ENCODE results near the gene PERM1. TPM values are rescaled to one million over a fixed set of nuclear protein-coding genes. Genes with fewer than 3 reads are reported as not detected.
"Not testable (repeated sequence)": the region's sequence is repeated elsewhere in the genome, so short reads cannot be mapped to it uniquely, and the experiment has no call there.

Gene PERM1
- total RNA-seq, 2 donors from 2014 or later = 0.80 to 3.9 TPM

- Histone ChIP-seq H3K27me3 (replicated peaks; ENCODE audit: insufficient read depth) (no peaks in the 10 kb centered on the region), H3K4me1 (replicated peaks) (peaks cover 4% of the 10 kb centered on the region), H3K36me3 (no peaks in the 10 kb centered on the region), H3K27ac (no peak overlapping the region), H3K4me3 (no peak overlapping the region), H3K9me3 (no peaks in the 10 kb centered on the region)
- 75% methylated on average over 23 of the region's 24 CpGs for WGBS
- intact Hi-C loops (cut with DNase I) = no loop called here
- DNase-seq (ENCODE audit: low spot score) = no peak
- TF ChIP-seq CTCF (IDR thresholded peaks at IDR 0.05) (no peak), POLR2A (IDR thresholded peaks at IDR 0.05) (no peak), POLR2AphosphoS5 (IDR thresholded peaks at IDR 0.05) (no peak)
Observed at GRCh38 chr1:996851-997712, 15.2 kb upstream of the PERM1 start.

- intact Hi-C loops (cut with DNase I) = no loop called here
- H3K36me3 ChIP-seq = no peaks in the 10 kb centered on the region
- peaks cover 4% of the 10 kb centered on the region for H3K4me1 ChIP-seq (replicated peaks)
- WGBS = 26% methylated on average over 30 of the region's 30 CpGs
- H3K4me3 ChIP-seq = no peak overlapping the region
- H3K27me3 ChIP-seq (replicated peaks; ENCODE audit: insufficient read depth) = no peaks in the 10 kb centered on the region
- no peak for DNase-seq (ENCODE audit: low spot score)
- TF ChIP-seq POLR2AphosphoS5 (IDR thresholded peaks at IDR 0.05) (no peak), CTCF (IDR thresholded peaks at IDR 0.05) (no peak)
- H3K27ac ChIP-seq = no peak overlapping the region
- H3K9me3 ChIP-seq = no peaks in the 10 kb centered on the region
Observed at GRCh38 chr1:995665-996633, 14.1 kb upstream of the PERM1 start.

GRCh38 chr1:994546-994945 is 12.7 kb upstream of the PERM1 start:
- WGBS = 88% methylated on average over 6 of the region's 6 CpGs
- H3K9me3 ChIP-seq; H3K36me3 ChIP-seq; H3K4me3 ChIP-seq; H3K4me1 ChIP-seq (replicated peaks); H3K27ac ChIP-seq; H3K27me3 ChIP-seq (replicated peaks; ENCODE audit: insufficient read depth); DNase-seq (ENCODE audit: low spot score); intact Hi-C loops (cut with DNase I): not testable (repeated sequence)

GRCh38 chr1:993379-993995 is 11.6 kb upstream of the PERM1 start:
- no peak overlapping the region for H3K27ac ChIP-seq
- H3K4me1 ChIP-seq (replicated peaks) = peaks cover 3% of the 10 kb centered on the region
- TF ChIP-seq POLR2A (IDR thresholded peaks at IDR 0.05) = no peak
- TF ChIP-seq CTCF (IDR thresholded peaks at IDR 0.05) = no peak
- TF ChIP-seq POLR2AphosphoS5 (IDR thresholded peaks at IDR 0.05) = no peak
- H3K27me3 ChIP-seq (replicated peaks; ENCODE audit: insufficient read depth) = no peaks in the 10 kb centered on the region
- H3K4me3 ChIP-seq = no peak overlapping the region
- no peaks in the 10 kb centered on the region for H3K9me3 ChIP-seq
- H3K36me3 ChIP-seq = no peaks in the 10 kb centered on the region
- intact Hi-C loops (cut with DNase I) = no loop called here
- DNase-seq (ENCODE audit: low spot score) = no peak
- 83% methylated on average over 15 of the region's 15 CpGs for WGBS

- Histone ChIP-seq H3K36me3 (no peaks in the 10 kb centered on the region), H3K9me3 (no peaks in the 10 kb centered on the region), H3K27me3 (replicated peaks; ENCODE audit: insufficient read depth) (no peaks in the 10 kb centered on the region), H3K4me3 (no peak overlapping the region), H3K27ac (no peak overlapping the region), H3K4me1 (replicated peaks) (no peaks in the 10 kb centered on the region)
- 90% methylated on average over 7 of the region's 7 CpGs for WGBS
- TF ChIP-seq CTCF (IDR thresholded peaks at IDR 0.05) = no peak
- TF ChIP-seq POLR2A (IDR thresholded peaks at IDR 0.05) = no peak
- TF ChIP-seq POLR2AphosphoS5 (IDR thresholded peaks at IDR 0.05) = no peak
- intact Hi-C loops (cut with DNase I) = no loop called here
- DNase-seq (ENCODE audit: low spot score) = no peak
Observed at GRCh38 chr1:992362-992761, 10.5 kb upstream of the PERM1 start.

All from prostate gland (tissue), 2 donors.